SK-N-SH (cell line): Measurements from ENCODE around the gene HINFP.
"Not testable (repeated sequence)": the region's sequence is repeated elsewhere in the genome, so short reads cannot be mapped to it uniquely, and the experiment has no call there.

ENCODE experiments used
- CTCF ChIP-seq: fragments of 200-600 bp; sonication (generic); IDR thresholded peaks from 2 replicates; pipeline ENCODE4 v1.6.1; 2017; ENCODE audit warnings: antibody characterized with exemption, mild to moderate bottlenecking, moderate library complexity
- EP300 ChIP-seq, 2 experiments: IDR thresholded peaks; 2 replicates each; pipeline versions ENCODE4 v1.4.0 to v1.6.1; 2012; ENCODE audit warnings: borderline replicate concordance in 1 of 2, low read depth in 1 of 2, low read length in 1 of 2
- RAD21 ChIP-seq: IDR thresholded peaks from 2 replicates; pipeline ENCODE4 v1.6.1; 2012; ENCODE audit warnings: mild to moderate bottlenecking, low read length
- TAF1 ChIP-seq: IDR thresholded peaks from 2 replicates; pipeline ENCODE4 v1.6.1; 2012; ENCODE audit warnings: low read depth, mild to moderate bottlenecking, low read length, moderate library complexity, borderline replicate concordance

DNA sequence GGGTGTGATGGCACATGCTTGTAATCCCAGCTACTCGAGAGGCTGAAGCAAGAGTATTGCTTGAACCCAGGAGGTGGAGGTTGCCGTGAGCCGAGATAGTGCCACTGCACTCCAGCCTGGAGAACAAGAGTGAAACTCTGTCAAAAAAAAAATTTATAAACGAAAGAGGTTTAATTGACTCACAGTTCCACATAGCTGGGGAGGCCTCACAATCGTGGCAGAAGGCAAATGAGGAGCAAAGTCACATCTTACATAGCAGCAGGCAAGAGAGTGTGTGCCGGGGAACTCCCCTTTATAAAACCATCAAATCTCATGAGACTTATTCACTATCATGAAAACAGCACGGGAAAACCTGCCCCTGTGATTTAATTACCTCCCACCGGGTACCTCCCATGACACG, 63.0 kb downstream of the HINFP start:
- not testable (repeated sequence) for TF ChIP-seq RAD21; CTCF; EP300 (IDR thresholded peaks at IDR 0.05; ENCODE audit: borderline replicate concordance in 1 of 2, low read depth in 1 of 2, low read length in 1 of 2); TAF1
